ENCODE results near the gene MARCHF3.
"Not testable (repeated sequence)": the region's sequence is repeated elsewhere in the genome, so short reads cannot be mapped to it uniquely, and the experiment has no call there.

MARCHF3 gene

DNA sequence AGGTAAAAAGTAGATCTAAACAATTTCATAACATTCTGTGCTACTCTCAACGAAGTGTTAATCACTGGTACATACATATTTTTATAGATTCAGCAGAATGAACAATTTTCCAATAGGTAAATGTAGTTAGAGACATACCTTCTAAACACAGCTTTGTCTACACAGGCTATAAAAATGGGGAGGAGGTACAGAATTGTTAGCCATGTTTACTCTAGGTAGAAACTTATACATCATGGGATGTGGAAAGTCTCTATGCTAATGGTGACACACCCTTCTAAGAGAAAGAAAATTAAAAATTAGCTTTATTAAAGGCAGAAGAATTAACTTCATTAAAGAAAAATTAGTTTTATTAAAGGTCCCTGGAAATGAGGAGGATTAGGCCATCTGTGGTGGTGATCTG lies 31.2 kb upstream of the MARCHF3 start:
- Histone ChIP-seq H2AFZ (ENCODE audit: low read depth) (no peak overlapping the region), H4K20me1 (ENCODE audit: insufficient read depth) (no peaks in the 10 kb centered on the region), H3K79me2 (ENCODE audit: insufficient read depth, low read depth) (no peaks in the 10 kb centered on the region), H3K4me3 (IDR thresholded peaks at IDR 0.05; ENCODE audit: insufficient read depth, low read depth, low read length) (no peak overlapping the region), H3K4me2 (no peak overlapping the region), H3K27ac (no peak overlapping the region), H3K36me3 (ENCODE audit: insufficient read depth) (no peaks in the 10 kb centered on the region), H3K27me3 (ENCODE audit: insufficient read depth, low read depth) (no peaks in the 10 kb centered on the region), H3K4me1 (ENCODE audit: low read depth, poor library complexity, severe bottlenecking) (peaks cover 9% of the 10 kb centered on the region), H3K9ac (no peak overlapping the region)
- TF ChIP-seq, protein P1, sequence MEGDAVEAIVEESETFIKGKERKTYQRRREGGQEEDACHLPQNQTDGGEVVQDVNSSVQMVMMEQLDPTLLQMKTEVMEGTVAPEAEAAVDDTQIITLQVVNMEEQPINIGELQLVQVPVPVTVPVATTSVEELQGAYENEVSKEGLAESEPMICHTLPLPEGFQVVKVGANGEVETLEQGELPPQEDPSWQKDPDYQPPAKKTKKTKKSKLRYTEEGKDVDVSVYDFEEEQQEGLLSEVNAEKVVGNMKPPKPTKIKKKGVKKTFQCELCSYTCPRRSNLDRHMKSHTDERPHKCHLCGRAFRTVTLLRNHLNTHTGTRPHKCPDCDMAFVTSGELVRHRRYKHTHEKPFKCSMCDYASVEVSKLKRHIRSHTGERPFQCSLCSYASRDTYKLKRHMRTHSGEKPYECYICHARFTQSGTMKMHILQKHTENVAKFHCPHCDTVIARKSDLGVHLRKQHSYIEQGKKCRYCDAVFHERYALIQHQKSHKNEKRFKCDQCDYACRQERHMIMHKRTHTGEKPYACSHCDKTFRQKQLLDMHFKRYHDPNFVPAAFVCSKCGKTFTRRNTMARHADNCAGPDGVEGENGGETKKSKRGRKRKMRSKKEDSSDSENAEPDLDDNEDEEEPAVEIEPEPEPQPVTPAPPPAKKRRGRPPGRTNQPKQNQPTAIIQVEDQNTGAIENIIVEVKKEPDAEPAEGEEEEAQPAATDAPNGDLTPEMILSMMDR (conservative IDR thresholded peaks at IDR 0.05; ENCODE audit: low read depth, low read length): no peak

DNA sequence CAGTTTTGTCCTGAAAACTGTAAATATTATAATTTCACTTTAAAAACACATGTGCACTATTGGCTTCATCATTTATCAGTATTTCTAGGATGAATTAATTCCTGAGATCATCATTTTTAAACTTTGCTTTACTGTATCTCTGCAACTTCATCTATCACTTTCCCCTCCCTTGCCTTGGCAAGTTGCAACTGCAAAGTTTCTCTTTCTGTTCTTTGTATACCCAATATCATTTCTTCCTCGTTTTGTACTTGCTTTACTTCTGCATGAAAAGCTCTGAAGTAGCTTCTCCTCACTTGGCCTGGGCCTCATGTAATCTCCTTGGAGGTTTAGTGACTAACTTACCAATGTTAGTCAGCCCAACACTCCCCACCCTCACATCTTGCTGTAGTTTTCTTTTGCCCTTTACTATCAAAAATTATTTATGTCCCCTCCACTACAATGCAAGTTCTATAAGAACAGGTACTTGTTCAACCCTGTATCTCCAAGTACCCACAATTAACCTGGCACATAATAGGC lies 30.2 kb upstream of the MARCHF3 start:
- TF ChIP-seq, protein P1 (conservative IDR thresholded peaks at IDR 0.05; ENCODE audit: low read depth, low read length): no peak
- no peaks in the 10 kb centered on the region for H3K27me3 ChIP-seq (ENCODE audit: insufficient read depth, low read depth)
- no peak overlapping the region for H3K9ac ChIP-seq
- H2AFZ ChIP-seq (ENCODE audit: low read depth): no peak overlapping the region
- no peaks in the 10 kb centered on the region for H3K79me2 ChIP-seq (ENCODE audit: insufficient read depth, low read depth)
- H3K4me2 ChIP-seq: no peak overlapping the region
- H4K20me1 ChIP-seq (ENCODE audit: insufficient read depth): no peaks in the 10 kb centered on the region
- H3K27ac ChIP-seq: no peak overlapping the region
- no peaks in the 10 kb centered on the region for H3K36me3 ChIP-seq (ENCODE audit: insufficient read depth)
- H3K4me3 ChIP-seq (IDR thresholded peaks at IDR 0.05; ENCODE audit: insufficient read depth, low read depth, low read length): no peak overlapping the region
- H3K4me1 ChIP-seq (ENCODE audit: low read depth, poor library complexity, severe bottlenecking): peaks cover 9% of the 10 kb centered on the region

DNA sequence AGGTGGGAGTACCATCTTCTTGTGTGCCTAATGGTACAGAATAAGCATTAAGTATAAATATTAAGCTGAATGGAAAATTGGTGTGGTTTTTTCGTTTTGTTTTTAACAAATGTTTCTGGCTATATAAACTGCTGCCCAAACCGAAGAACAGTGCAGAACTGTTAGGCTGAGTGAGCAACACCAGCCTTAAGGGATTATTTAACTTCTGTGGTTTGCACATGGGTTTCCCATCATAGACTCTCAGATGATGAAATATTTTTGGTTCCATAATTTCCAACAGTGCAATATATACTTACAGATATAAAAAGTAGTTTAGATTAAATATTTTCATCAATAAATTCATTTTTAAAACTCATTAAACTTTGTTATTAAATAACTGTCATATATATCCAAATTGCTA lies 26.5 kb upstream of the MARCHF3 start:
- H3K4me3 ChIP-seq (IDR thresholded peaks at IDR 0.05; ENCODE audit: insufficient read depth, low read depth, low read length): no peak overlapping the region
- H3K36me3 ChIP-seq (ENCODE audit: insufficient read depth): no peaks in the 10 kb centered on the region
- TF ChIP-seq, protein P1 (conservative IDR thresholded peaks at IDR 0.05; ENCODE audit: low read depth, low read length): no peak
- no peak overlapping the region for H2AFZ ChIP-seq (ENCODE audit: low read depth)
- no peaks in the 10 kb centered on the region for H4K20me1 ChIP-seq (ENCODE audit: insufficient read depth)
- no peak overlapping the region for H3K9ac ChIP-seq
- peaks cover 9% of the 10 kb centered on the region for H3K4me1 ChIP-seq (ENCODE audit: low read depth, poor library complexity, severe bottlenecking)
- no peaks in the 10 kb centered on the region for H3K79me2 ChIP-seq (ENCODE audit: insufficient read depth, low read depth)
- H3K27me3 ChIP-seq (ENCODE audit: insufficient read depth, low read depth): no peaks in the 10 kb centered on the region
- no peak overlapping the region for H3K27ac ChIP-seq
- H3K4me2 ChIP-seq: no peak overlapping the region; the same call in 1 of the 2 replicates

DNA sequence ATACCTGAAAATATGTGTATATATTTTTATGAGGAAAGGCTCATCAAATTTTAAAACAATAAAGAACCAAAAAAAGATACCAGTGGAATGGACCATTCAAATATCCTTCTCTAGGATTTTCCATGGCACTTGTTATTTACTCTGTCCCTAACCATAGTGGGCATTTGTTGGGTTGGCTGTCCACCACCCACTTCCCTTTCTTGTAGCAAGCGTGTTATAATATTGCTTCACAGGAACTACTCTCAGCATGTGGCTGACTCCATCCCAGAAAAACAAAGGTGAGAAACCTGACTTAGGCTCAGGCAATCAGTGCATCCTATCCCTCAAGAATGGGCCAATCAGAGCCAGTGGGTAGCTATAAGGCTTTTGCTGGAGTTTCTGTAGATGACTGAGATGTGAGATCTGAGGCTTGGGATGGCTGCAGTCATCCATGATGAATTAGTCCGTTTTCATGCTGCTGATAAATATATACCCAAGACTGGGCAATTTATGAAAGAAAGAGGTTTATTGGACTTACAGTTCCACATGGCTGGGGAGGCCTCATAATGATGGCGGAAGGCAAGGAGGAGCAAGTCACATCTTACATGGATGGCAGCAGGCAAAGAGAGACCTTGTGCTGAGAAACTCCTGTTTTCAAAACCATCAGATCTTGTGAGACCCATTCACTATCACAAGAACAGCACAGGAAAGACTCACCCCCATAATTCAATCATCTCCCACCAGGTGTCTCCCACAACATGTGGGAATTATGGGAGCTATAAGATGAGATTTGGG lies 25.7 kb upstream of the MARCHF3 start:
- no peak overlapping the region for H3K4me3 ChIP-seq (IDR thresholded peaks at IDR 0.05; ENCODE audit: insufficient read depth, low read depth, low read length)
- H3K4me1 ChIP-seq (ENCODE audit: low read depth, poor library complexity, severe bottlenecking): peaks cover 9% of the 10 kb centered on the region
- H3K27me3 ChIP-seq (ENCODE audit: insufficient read depth, low read depth): no peaks in the 10 kb centered on the region
- no peak overlapping the region for H2AFZ ChIP-seq (ENCODE audit: low read depth)
- H3K27ac ChIP-seq: no peak overlapping the region
- TF ChIP-seq, protein P1 (conservative IDR thresholded peaks at IDR 0.05; ENCODE audit: low read depth, low read length): no peak
- H3K79me2 ChIP-seq (ENCODE audit: insufficient read depth, low read depth): no peaks in the 10 kb centered on the region
- H4K20me1 ChIP-seq (ENCODE audit: insufficient read depth): no peaks in the 10 kb centered on the region
- no peak overlapping the region for H3K4me2 ChIP-seq
- H3K9ac ChIP-seq: no peak overlapping the region
- H3K36me3 ChIP-seq (ENCODE audit: insufficient read depth): no peaks in the 10 kb centered on the region

DNA sequence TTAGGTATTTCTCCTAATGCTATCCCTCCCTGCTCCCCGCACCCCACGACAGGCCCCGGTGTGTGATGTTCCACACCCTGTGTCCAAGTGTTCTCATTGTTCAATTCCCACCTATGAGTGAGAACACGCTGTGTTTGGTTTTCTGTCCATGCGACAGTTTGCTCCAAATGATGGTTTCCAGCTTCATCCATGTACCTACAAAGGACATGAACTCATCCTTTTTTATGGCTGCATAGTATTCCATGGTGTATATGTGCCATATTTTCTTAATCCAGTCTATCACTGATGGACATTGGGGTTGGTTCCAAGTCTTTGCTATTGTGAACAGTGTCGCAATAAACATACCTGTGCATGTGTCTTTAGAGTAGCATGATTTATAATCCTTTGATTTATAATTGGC lies 23.2 kb upstream of the MARCHF3 start:
- not testable (repeated sequence) for H3K4me2 ChIP-seq; H3K4me1 ChIP-seq (ENCODE audit: low read depth, poor library complexity, severe bottlenecking); H4K20me1 ChIP-seq (ENCODE audit: insufficient read depth); H3K27me3 ChIP-seq (ENCODE audit: insufficient read depth, low read depth); H3K9ac ChIP-seq; H3K36me3 ChIP-seq (ENCODE audit: insufficient read depth); H2AFZ ChIP-seq (ENCODE audit: low read depth); H3K27ac ChIP-seq; H3K4me3 ChIP-seq (IDR thresholded peaks at IDR 0.05; ENCODE audit: insufficient read depth, low read depth, low read length); H3K79me2 ChIP-seq (ENCODE audit: insufficient read depth, low read depth)
